HCT116 (cell line): ENCODE measurements around the gene CAMK2A. TPM values are rescaled to one million over a fixed set of nuclear protein-coding genes. Genes with fewer than 3 reads are reported as not detected.

ENCODE experiments used
- ATAC-seq: fragments of 200-7000 bp; cut with Tn5 transposase; 2 replicates; pipeline ENCODE4 v1.9.1; 2020; ENCODE audit warnings: mild to moderate bottlenecking, moderate library complexity
- BruUV-seq: library from RNA; stranded (reverse); fragments of 400-500 nt; replicated peaks from 2 replicates; lab custom pipeline; 2021; lab: Mats Ljungman, UMichigan
- CTCF ChIA-PET: fragments of 300-600 bp; sonication (Branson Sonifier 250); formaldehyde crosslinking; loops from one replicate; lab custom pipeline; 2021; ENCODE audit warnings: antibody characterized with exemption; lab: Charles Lee
- POLR2A ChIA-PET: fragments of 300-600, 350-600 bp; sonication (Branson Sonifier 250); formaldehyde crosslinking; loops from one replicate; lab custom pipeline; 2021; ENCODE audit warnings: antibody characterized with exemption; lab: Charles Lee
- RAD21 ChIA-PET, 2 experiments: fragments of 300-600 bp; sonication (Branson Sonifier 250); formaldehyde crosslinking; loops; one replicate each; lab custom pipeline; 2023; ENCODE audit warnings: low total read pairs in 2 of 2; ENCODE audit not compliant: uncharacterized antibody in 2 of 2, unreplicated experiment in 2 of 2, low non-redundant PET in 1 of 2; lab: Charles Lee
- DNase-seq: peaks from one replicate; pipeline ENCODE4 v3.0.0-alpha.2; 2010; ENCODE audit warnings: low read depth, low spot score
- H2AFZ ChIP-seq: fragments of 200-600 bp; shearing (Covaris generic), sonication (generic); 2 replicates; pipeline ENCODE4 v1.6.1; 2017; ENCODE audit warnings: low read depth, mixed run types, mixed read lengths, antibody characterized with exemption, low read length; ENCODE audit not compliant: poor library complexity, severe bottlenecking
- H3K27ac ChIP-seq: 2 replicates; pipeline ENCODE4 v1.5.1; 2012; ENCODE audit warnings: low read depth, low read length
- H3K27me3 ChIP-seq: fragments of 200-600 bp; sonication (generic); 2 replicates; pipeline ENCODE4 v1.6.1; 2016; ENCODE audit warnings: mixed run types, low read length, mixed read lengths; ENCODE audit not compliant: insufficient read depth
- H3K36me3 ChIP-seq, 2 experiments: fragments of 200-500 bp in 1 of 2; fragments of 200-600 bp in 1 of 2; sonication (Bioruptor generic) in 1 of 2; sonication (generic) in 1 of 2; 2 replicates each; pipeline versions ENCODE4 v1.5.1 to v1.6.1; 2014 to 2016; ENCODE audit warnings: low read length in 2 of 2, inconsistent platforms in 1 of 2, mixed read lengths in 1 of 2, mixed run types in 1 of 2; ENCODE audit not compliant: insufficient read depth in 2 of 2, control insufficient read depth in 1 of 2
- H3K4me1 ChIP-seq, 2 experiments: fragments of 200-600 bp in 1 of 2; sonication (generic) in 1 of 2; 2 replicates each; pipeline versions ENCODE4 v1.5.1 to v1.6.1; 2012 to 2017; ENCODE audit warnings: low read length in 2 of 2, inconsistent platforms in 1 of 2, mild to moderate bottlenecking in 1 of 2, mixed read lengths in 1 of 2, mixed run types in 1 of 2, moderate library complexity in 1 of 2; ENCODE audit not compliant: insufficient read depth in 2 of 2, control insufficient read depth in 1 of 2
- H3K4me2 ChIP-seq: fragments of 200-600 bp; sonication (generic); 2 replicates; pipeline ENCODE4 v1.6.1; 2017; ENCODE audit warnings: mixed run types, low read length, mixed read lengths
- H3K4me3 ChIP-seq, 2 experiments: fragments of 200-600 bp in 1 of 2; sonication (generic) in 1 of 2; replicated peaks in 1 of 2; 2 replicates each; pipeline ENCODE4 v1.5.1; 2011 to 2016; ENCODE audit warnings: low read length in 2 of 2, control low read depth in 1 of 2, low read depth in 1 of 2, mild to moderate bottlenecking in 1 of 2, mixed read lengths in 1 of 2, mixed run types in 1 of 2
- H3K79me2 ChIP-seq: fragments of 200-600 bp; sonication (generic); 2 replicates; pipeline ENCODE4 v1.6.1; 2017; ENCODE audit warnings: mild to moderate bottlenecking, mixed run types, low read length, moderate library complexity, mixed read lengths; ENCODE audit not compliant: insufficient read depth
- H3K9ac ChIP-seq: fragments of 200-600 bp; sonication (generic); 2 replicates; pipeline ENCODE4 v1.6.1; 2016; ENCODE audit warnings: low read length, mixed read lengths
- H3K9me2 ChIP-seq: fragments of 200-600 bp; sonication (generic), shearing (Covaris generic); 2 replicates; pipeline ENCODE4 v1.6.1; 2017; ENCODE audit warnings: mixed run types, mild to moderate bottlenecking, moderate library complexity; ENCODE audit not compliant: insufficient read depth
- H3K9me3 ChIP-seq, 2 experiments: fragments of 200-500 bp in 1 of 2; fragments of 200-600 bp in 1 of 2; sonication (Bioruptor generic) in 1 of 2; sonication (generic) in 1 of 2; 2 replicates each; pipeline ENCODE4 v1.6.1; 2014 to 2017; ENCODE audit warnings: low read length in 2 of 2, mixed read lengths in 2 of 2, inconsistent platforms in 1 of 2, low read depth in 1 of 2, mild to moderate bottlenecking in 1 of 2, mixed run types in 1 of 2, moderate library complexity in 1 of 2; ENCODE audit not compliant: control insufficient read depth in 1 of 2, insufficient read depth in 1 of 2
- H4K20me1 ChIP-seq: fragments of 200-600 bp; sonication (generic), shearing (Covaris generic); 2 replicates; pipeline ENCODE4 v1.6.1; 2017; ENCODE audit warnings: mixed run types, mild to moderate bottlenecking, moderate library complexity; ENCODE audit not compliant: insufficient read depth
- CBX3 ChIP-seq: IDR thresholded peaks from 2 replicates; pipeline ENCODE4 v1.6.1; 2012; ENCODE audit warnings: low read depth
- CEBPB ChIP-seq: IDR thresholded peaks from 2 replicates; pipeline ENCODE4 v1.6.1; 2012; ENCODE audit warnings: low read depth
- ELF1 ChIP-seq: IDR thresholded peaks from 2 replicates; pipeline ENCODE4 v1.6.1; 2012; ENCODE audit warnings: low read depth, borderline replicate concordance
- EZH2 ChIP-seq: fragments of 200-600 bp; sonication (generic); IDR thresholded peaks from 2 replicates; pipeline ENCODE4 v1.6.1; 2017; ENCODE audit warnings: antibody characterized with exemption, mixed run types
- FOSL1 ChIP-seq: IDR thresholded peaks from 2 replicates; pipeline ENCODE4 v1.6.1; 2012; ENCODE audit warnings: low read depth
- POLR2A ChIP-seq: IDR thresholded peaks from 2 replicates; pipeline ENCODE4 v1.7.0; 2011; ENCODE audit warnings: borderline replicate concordance; ENCODE audit not compliant: insufficient read depth, insufficient read length; ENCODE audit errors: extremely low read depth
- RAD21 ChIP-seq: IDR thresholded peaks from 2 replicates; pipeline ENCODE4 v1.6.1; 2012; ENCODE audit warnings: low read depth, mild to moderate bottlenecking
- SIN3A ChIP-seq: IDR thresholded peaks from 2 replicates; pipeline ENCODE4 v1.6.1; 2012; ENCODE audit warnings: low read depth
- SP1 ChIP-seq: IDR thresholded peaks from 2 replicates; pipeline ENCODE4 v1.6.1; 2012; ENCODE audit warnings: low read depth
- SRF ChIP-seq: IDR thresholded peaks from 2 replicates; pipeline ENCODE4 v1.6.1; 2012; ENCODE audit warnings: low read depth
- TCF7L2 ChIP-seq: IDR thresholded peaks from 2 replicates; pipeline ENCODE4 v1.7.0; 2011; ENCODE audit warnings: borderline replicate concordance, inconsistent platforms; ENCODE audit not compliant: insufficient read depth, insufficient read length; ENCODE audit errors: extremely low read depth
- YY1 ChIP-seq: IDR thresholded peaks from 2 replicates; pipeline ENCODE4 v1.6.1; 2011; ENCODE audit warnings: low read length, low read depth, moderate library complexity, mild to moderate bottlenecking; ENCODE audit not compliant: insufficient replicate concordance; ENCODE audit errors: extremely low read depth
- ZFX ChIP-seq: fragments of 450-650 bp; IDR thresholded peaks from 2 replicates; pipeline ENCODE4 v1.6.1; 2017
- ZNF274 ChIP-seq: fragments of 200-500 bp; sonication (Bioruptor generic); IDR thresholded peaks from 2 replicates; pipeline ENCODE4 v1.6.1; 2014; ENCODE audit warnings: mild to moderate bottlenecking, low read depth, low read length, inconsistent platforms
- intact Hi-C: fragments of 100-400 bp; cut with micrococcal nuclease; formaldehyde crosslinking; loops from 2 replicates; pipeline ENCODE4 v1.10.0; 2022
- total RNA-seq: library from RNA; stranded (reverse); gene quantifications from one replicate; pipeline ENCODE4 v1.2.1, GENCODE V29; 2021; ENCODE audit not compliant: unreplicated experiment
- TF ChIP-seq, protein P1 (sequence below): IDR thresholded peaks from 2 replicates; pipeline ENCODE4 v1.6.1; 2012
- TF ChIP-seq, protein P2 (sequence below): IDR thresholded peaks from 2 replicates; pipeline ENCODE4 v1.6.1; 2012; ENCODE audit warnings: low read depth
- TF ChIP-seq, protein P3 (sequence below), 3 experiments: fragments of 200-600 bp in 1 of 3; sonication (generic) in 1 of 3; IDR thresholded peaks in 2 of 3; conservative IDR thresholded peaks in 1 of 3; 2 replicates each; pipeline ENCODE4 v1.5.1; 2012 to 2017; ENCODE audit warnings: low read depth in 2 of 3, low read length in 2 of 3, antibody characterized with exemption in 1 of 3, borderline replicate concordance in 1 of 3, control low read depth in 1 of 3, mild to moderate bottlenecking in 1 of 3, mixed read lengths in 1 of 3, mixed run types in 1 of 3, moderate library complexity in 1 of 3; ENCODE audit not compliant: insufficient read depth in 1 of 3

The CAMK2A gene
- total RNA-seq, 1 experiment from 2014 or later, result not detected

DNA sequence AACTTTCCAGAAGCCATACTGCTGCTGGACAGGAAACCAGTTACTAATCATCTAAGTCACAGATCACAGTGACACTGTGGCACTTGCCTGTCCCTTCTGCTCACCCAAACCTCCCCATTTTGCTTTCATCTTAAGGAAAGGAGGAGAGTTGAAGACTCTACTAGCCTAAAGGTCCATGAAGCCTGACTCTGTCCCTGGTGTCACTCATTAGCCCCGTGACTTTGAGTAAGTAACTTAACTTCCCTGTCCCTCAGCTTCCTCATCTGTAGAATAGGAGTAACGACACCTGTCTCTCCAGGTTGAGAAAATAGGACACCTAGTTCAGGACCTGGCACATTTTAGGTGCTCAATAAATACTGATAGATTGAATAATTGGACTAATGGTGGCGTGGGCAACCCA is 100.2 kb downstream of the CAMK2A start:
- TF ChIP-seq RAD21 (no peak), SP1 (no peak), ZFX (no peak), YY1 (no peak), FOSL1 (no peak), POLR2A (no peak), CEBPB (no peak), CBX3 (no peak), ELF1 (no peak), SRF (no peak), SIN3A (no peak), ZNF274 (no peak), EZH2 (no peak), TCF7L2 (no peak)
- TF ChIP-seq, protein P1, sequence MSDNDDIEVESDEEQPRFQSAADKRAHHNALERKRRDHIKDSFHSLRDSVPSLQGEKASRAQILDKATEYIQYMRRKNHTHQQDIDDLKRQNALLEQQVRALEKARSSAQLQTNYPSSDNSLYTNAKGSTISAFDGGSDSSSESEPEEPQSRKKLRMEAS, result no peak
- TF ChIP-seq, protein P2, sequence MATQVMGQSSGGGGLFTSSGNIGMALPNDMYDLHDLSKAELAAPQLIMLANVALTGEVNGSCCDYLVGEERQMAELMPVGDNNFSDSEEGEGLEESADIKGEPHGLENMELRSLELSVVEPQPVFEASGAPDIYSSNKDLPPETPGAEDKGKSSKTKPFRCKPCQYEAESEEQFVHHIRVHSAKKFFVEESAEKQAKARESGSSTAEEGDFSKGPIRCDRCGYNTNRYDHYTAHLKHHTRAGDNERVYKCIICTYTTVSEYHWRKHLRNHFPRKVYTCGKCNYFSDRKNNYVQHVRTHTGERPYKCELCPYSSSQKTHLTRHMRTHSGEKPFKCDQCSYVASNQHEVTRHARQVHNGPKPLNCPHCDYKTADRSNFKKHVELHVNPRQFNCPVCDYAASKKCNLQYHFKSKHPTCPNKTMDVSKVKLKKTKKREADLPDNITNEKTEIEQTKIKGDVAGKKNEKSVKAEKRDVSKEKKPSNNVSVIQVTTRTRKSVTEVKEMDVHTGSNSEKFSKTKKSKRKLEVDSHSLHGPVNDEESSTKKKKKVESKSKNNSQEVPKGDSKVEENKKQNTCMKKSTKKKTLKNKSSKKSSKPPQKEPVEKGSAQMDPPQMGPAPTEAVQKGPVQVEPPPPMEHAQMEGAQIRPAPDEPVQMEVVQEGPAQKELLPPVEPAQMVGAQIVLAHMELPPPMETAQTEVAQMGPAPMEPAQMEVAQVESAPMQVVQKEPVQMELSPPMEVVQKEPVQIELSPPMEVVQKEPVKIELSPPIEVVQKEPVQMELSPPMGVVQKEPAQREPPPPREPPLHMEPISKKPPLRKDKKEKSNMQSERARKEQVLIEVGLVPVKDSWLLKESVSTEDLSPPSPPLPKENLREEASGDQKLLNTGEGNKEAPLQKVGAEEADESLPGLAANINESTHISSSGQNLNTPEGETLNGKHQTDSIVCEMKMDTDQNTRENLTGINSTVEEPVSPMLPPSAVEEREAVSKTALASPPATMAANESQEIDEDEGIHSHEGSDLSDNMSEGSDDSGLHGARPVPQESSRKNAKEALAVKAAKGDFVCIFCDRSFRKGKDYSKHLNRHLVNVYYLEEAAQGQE, result no peak
- TF ChIP-seq, protein P3, sequence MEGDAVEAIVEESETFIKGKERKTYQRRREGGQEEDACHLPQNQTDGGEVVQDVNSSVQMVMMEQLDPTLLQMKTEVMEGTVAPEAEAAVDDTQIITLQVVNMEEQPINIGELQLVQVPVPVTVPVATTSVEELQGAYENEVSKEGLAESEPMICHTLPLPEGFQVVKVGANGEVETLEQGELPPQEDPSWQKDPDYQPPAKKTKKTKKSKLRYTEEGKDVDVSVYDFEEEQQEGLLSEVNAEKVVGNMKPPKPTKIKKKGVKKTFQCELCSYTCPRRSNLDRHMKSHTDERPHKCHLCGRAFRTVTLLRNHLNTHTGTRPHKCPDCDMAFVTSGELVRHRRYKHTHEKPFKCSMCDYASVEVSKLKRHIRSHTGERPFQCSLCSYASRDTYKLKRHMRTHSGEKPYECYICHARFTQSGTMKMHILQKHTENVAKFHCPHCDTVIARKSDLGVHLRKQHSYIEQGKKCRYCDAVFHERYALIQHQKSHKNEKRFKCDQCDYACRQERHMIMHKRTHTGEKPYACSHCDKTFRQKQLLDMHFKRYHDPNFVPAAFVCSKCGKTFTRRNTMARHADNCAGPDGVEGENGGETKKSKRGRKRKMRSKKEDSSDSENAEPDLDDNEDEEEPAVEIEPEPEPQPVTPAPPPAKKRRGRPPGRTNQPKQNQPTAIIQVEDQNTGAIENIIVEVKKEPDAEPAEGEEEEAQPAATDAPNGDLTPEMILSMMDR (IDR thresholded peaks at IDR 0.05 in 2 of 3, conservative IDR thresholded peaks at IDR 0.05 in 1 of 3; ENCODE audit: borderline replicate concordance in 1 of 3, insufficient read depth in 1 of 3, low read depth in 2 of 3, low read length in 2 of 3), result no peak
- no peak overlapping the region for H3K4me3 ChIP-seq
- DNase-seq, result no peak
- no peaks in the 10 kb centered on the region for H4K20me1 ChIP-seq
- no peak overlapping the region for H2AFZ ChIP-seq
- no peak overlapping the region for H3K4me2 ChIP-seq
- ChIA-PET CTCF (no interaction called here), RAD21 (no interaction called here), POLR2A (no interaction called here)
- no TSS peak for BruUV-seq
- intact Hi-C loops, result no loop called here
- H3K27me3 ChIP-seq, result no peaks in the 10 kb centered on the region; the same call in 1 of the 2 replicates
- no peak overlapping the region for H3K9ac ChIP-seq
- no peaks in the 10 kb centered on the region for H3K79me2 ChIP-seq
- H3K27ac ChIP-seq, result no peak overlapping the region
- H3K4me1 ChIP-seq, result peaks cover 0 to 7% of the 10 kb centered on the region in 2 experiments; a peak in 1 of 4 replicates
- no peaks in the 10 kb centered on the region for H3K36me3 ChIP-seq
- H3K9me2 ChIP-seq, result no peaks in the 10 kb centered on the region
- no peak for ATAC-seq
- H3K9me3 ChIP-seq, result no peaks in the 10 kb centered on the region
